Fibroblast of the aortic adventitia (primary cell): Measurements from ENCODE around the gene HTT. TPM values are rescaled to one million over a fixed set of nuclear protein-coding genes. Genes with fewer than 3 reads are reported as not detected.

Experiments used
- DNase-seq: peaks from one replicate; pipeline ENCODE4 v3.0.0-alpha.2; 2010; ENCODE audit warnings: low read depth
- H3K4me3 ChIP-seq: 2 replicates; pipeline ENCODE4 v1.5.1; 2011; ENCODE audit warnings: low read depth, mild to moderate bottlenecking, control low read depth, low read length, moderate library complexity
- total RNA-seq: library from RNA; depleted of rRNA; stranded (reverse); fragments of >200 nt; gene quantifications from 2 replicates; pipeline ENCODE4 v1.2.3, GENCODE V29; 2012; ENCODE audit warnings: low replicate concordance
- TF ChIP-seq, protein P1 (sequence below): IDR thresholded peaks from 2 replicates; pipeline ENCODE4 v1.5.1; 2011; ENCODE audit warnings: mild to moderate bottlenecking, low read length, control low read depth, inconsistent platforms; ENCODE audit not compliant: insufficient read depth

Gene HTT
- total RNA-seq, 1 donor, result 49.9 TPM

DNA sequence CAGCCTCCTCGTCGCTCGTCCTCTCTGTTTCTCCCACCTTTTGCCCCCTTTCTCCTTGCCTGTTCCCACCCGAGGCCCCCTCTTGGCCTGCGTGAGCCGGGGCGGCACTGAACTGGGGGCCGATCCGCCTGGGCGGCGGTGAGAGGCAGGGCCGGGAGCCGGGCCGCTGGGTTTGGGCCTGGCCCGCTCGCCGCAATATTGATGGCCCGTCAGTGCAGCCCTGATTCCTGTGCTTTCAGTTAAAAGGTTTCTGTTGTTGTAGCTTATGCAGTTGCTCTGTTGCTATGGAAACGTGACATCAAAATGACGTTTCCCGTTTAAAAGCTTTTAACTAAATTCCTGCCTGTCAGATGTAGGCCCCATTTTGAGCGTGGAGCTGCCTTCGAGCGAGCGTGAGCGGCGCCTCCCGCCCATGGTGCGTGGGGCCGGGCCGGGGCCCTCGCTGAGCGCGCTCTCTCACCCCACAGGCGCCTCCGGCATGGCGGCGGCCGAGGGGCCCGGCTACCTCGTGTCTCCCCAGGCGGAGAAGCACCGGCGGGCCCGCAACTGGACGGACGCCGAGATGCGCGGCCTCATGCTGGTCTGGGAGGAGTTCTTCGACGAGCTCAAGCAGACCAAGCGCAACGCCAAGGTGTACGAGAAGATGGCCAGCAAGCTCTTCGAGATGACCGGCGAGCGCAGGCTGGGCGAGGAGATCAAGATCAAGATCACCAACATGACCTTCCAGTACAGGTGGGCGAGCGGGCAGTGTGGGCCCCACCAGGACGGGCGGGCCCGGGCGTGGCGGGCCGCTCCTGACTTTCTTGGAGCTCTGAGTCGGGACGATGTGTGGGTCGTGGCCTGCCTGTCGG lies 174.6 kb downstream of the HTT start, which contains the start of gene MSANTD1:
Gene MSANTD1 (plus strand): TSS at position 349 of the 851 bp plus-strand sequence. CDS start 64 bp downstream, at position 413.
- no peak within 1 kb of the TSS for H3K4me3 ChIP-seq
- DNase-seq, result peak; percentile 26
- TF ChIP-seq, protein P1, sequence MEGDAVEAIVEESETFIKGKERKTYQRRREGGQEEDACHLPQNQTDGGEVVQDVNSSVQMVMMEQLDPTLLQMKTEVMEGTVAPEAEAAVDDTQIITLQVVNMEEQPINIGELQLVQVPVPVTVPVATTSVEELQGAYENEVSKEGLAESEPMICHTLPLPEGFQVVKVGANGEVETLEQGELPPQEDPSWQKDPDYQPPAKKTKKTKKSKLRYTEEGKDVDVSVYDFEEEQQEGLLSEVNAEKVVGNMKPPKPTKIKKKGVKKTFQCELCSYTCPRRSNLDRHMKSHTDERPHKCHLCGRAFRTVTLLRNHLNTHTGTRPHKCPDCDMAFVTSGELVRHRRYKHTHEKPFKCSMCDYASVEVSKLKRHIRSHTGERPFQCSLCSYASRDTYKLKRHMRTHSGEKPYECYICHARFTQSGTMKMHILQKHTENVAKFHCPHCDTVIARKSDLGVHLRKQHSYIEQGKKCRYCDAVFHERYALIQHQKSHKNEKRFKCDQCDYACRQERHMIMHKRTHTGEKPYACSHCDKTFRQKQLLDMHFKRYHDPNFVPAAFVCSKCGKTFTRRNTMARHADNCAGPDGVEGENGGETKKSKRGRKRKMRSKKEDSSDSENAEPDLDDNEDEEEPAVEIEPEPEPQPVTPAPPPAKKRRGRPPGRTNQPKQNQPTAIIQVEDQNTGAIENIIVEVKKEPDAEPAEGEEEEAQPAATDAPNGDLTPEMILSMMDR, result no peak

GRCh38 chr4:3249711-3250437 lies 175.4 kb downstream of the HTT start:
- H3K4me3 ChIP-seq, result no peak overlapping the region
- no peak for DNase-seq
- TF ChIP-seq, protein P1, result no peak

GRCh38 chr4:3250438-3250955 lies 176.0 kb downstream of the HTT start:
- no peak overlapping the region for H3K4me3 ChIP-seq
- no peak for DNase-seq
- TF ChIP-seq, protein P1, result no peak

DNA sequence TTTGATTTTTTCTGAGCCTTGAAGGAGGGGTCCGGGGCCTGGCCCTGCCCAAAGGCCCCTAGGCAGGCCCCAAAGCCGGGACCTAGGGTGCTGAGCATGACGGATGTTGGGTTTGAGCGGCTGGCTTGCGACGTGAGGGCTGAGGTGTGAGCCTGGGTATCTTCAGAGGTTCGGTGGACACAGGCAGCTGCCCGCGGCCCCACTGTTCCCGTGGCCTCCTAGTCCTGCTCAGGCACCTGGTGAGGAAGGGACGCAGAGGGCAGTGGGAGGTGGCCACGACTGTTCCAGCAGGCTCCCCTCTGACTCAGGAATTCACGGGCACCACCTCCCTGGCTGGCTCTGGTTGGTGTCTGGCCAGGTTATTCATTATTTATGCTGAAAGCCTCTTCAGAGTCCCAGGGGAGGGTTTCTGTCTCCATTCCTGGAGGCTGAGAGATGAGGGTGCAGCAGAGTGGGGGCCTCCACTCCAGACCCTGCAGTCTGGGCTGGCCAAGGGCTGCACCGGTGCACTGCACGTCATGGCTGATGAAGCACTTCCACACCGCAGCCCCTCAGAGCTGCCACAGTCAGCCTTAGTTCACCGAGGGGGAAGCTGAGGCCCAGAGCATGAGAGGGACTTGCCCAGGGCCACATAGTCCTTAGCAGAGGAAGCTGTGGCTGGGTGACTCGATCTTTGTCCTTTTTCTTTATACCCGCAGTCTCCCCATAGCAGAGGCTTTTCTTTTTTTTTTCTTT lies 176.6 kb downstream of the HTT start:
- H3K4me3 ChIP-seq, result no peak overlapping the region
- TF ChIP-seq, protein P1, result no peak
- peak; percentile 4 for DNase-seq

DNA sequence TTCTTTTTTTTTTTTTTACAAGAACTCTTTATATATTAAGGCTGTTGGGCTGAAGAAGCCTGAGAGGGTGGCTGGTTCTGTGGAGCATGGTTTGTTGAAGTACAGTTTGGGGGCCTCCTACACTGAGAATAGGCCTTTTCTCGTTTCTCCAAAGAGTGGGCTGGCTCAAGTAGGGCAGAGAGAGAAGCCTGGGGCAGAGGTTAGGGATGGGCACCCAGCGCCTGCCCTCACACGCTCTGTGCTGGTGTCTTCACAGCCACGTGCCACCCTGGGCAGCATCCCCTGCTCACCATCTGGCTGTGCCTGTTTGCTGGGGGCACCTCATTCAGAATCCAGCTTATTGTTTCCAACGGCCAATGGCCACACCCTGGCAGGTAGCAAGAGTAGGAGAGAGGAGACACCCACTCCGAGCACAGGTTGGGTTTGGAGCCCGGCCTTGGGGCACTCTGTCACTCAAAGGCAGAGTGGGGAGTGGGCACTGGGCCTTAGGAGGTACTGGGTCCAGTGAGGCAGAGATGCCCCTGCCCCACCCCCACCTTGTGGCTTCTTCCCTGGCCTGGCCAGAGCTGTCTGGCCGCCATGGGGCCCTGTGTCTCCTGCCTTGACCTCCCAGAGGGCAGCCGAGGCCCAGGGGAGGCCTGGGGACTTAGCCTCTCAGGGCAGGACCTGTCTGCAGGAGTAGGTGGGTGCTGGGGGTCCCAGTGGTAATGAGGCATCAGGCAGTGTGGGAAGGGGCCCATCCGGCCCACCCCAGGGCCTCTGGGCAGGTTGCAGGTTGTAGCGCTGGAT lies 177.4 kb downstream of the HTT start:
- H3K4me3 ChIP-seq, result no peak overlapping the region
- TF ChIP-seq, protein P1, result no peak
- DNase-seq, result no peak

- TF ChIP-seq, protein P1, result no peak
- DNase-seq, result no peak
- H3K4me3 ChIP-seq, result no peak overlapping the region
Observed at GRCh38 chr4:3252480-3252828, 178.0 kb downstream of the HTT start.
